IMR-90 (cell line): ENCODE data around the gene PABPN1. TPM values are rescaled to one million over a fixed set of nuclear protein-coding genes. Genes with fewer than 3 reads are reported as not detected.

Experiments used
- ATAC-seq: fragments of 200-7000 bp; cut with Tn5 transposase; 2 replicates; pipeline ENCODE4 v1.9.1; 2020; ENCODE audit warnings: low read depth, mild to moderate bottlenecking, moderate library complexity
- BruUV-seq: library from RNA; stranded (reverse); fragments of 400-500 nt; replicated peaks from 2 replicates; lab custom pipeline; 2021; lab: Mats Ljungman, UMichigan
- CTCF ChIA-PET: fragments of 300-600 bp; formaldehyde crosslinking; extraction: SDS; loops from one replicate; lab custom pipeline; 2021; ENCODE audit warnings: antibody characterized with exemption; lab: Yijun Ruan, JAX
- POLR2A ChIA-PET: fragments of 300-600 bp; sonication (Branson Sonifier 250); formaldehyde crosslinking; loops from one replicate; lab custom pipeline; 2022; ENCODE audit warnings: antibody characterized with exemption; ENCODE audit not compliant: unreplicated experiment; lab: Charles Lee
- DNase-seq: peaks from one replicate; pipeline ENCODE4 v3.0.0; 2013
- H2AFZ ChIP-seq: replicated peaks from 2 replicates; pipeline ENCODE3; 2013; ENCODE audit warnings: low read length, mild to moderate bottlenecking; ENCODE audit not compliant: poor library complexity
- H2AK5ac ChIP-seq: 2 replicates; pipeline ENCODE4 v1.6.1; 2013; ENCODE audit warnings: low read depth, low read length, inconsistent platforms
- H2AK9ac ChIP-seq: replicated peaks from 2 replicates; pipeline ENCODE3; 2013; ENCODE audit warnings: mild to moderate bottlenecking, low read depth, low read length, moderate library complexity; ENCODE audit not compliant: poor library complexity
- H2BK120ac ChIP-seq: 2 replicates; pipeline ENCODE4 v1.6.1; 2013; ENCODE audit warnings: low read depth, low read length, inconsistent platforms
- H2BK15ac ChIP-seq: 3 replicates; pipeline ENCODE4 v1.6.1; 2013; ENCODE audit warnings: low read depth, low read length, inconsistent platforms
- H2BK20ac ChIP-seq: 2 replicates; pipeline ENCODE4 v1.6.1; 2013; ENCODE audit warnings: low read depth, mild to moderate bottlenecking, inconsistent platforms, low read length, moderate library complexity
- H2BK5ac ChIP-seq: 2 replicates; pipeline ENCODE4 v1.6.1; 2013; ENCODE audit warnings: mild to moderate bottlenecking, low read depth, low read length, inconsistent platforms; ENCODE audit not compliant: poor library complexity, severe bottlenecking
- H3K14ac ChIP-seq: replicated peaks from 2 replicates; pipeline ENCODE4 v1.6.1; 2013; ENCODE audit warnings: low read depth, low read length, inconsistent platforms
- H3K18ac ChIP-seq: 2 replicates; pipeline ENCODE4 v1.6.1; 2013; ENCODE audit warnings: low read depth, low read length, control low read depth
- H3K23ac ChIP-seq: 2 replicates; pipeline ENCODE4 v1.6.1; 2013; ENCODE audit warnings: low read depth, low read length, inconsistent platforms
- H3K27ac ChIP-seq: 2 replicates; pipeline ENCODE4 v1.5.1; 2013; ENCODE audit warnings: mild to moderate bottlenecking, control low read depth, low read length; ENCODE audit not compliant: insufficient read depth
- H3K27me3 ChIP-seq: 2 replicates; pipeline ENCODE4 v1.6.1; 2013; ENCODE audit warnings: low read length; ENCODE audit not compliant: control insufficient read depth, insufficient read depth
- H3K36me3 ChIP-seq: 2 replicates; pipeline ENCODE4 v1.6.1; 2013; ENCODE audit warnings: low read length, mixed read lengths; ENCODE audit not compliant: control insufficient read depth, insufficient read depth
- H3K4ac ChIP-seq: 2 replicates; pipeline ENCODE4 v1.6.1; 2013; ENCODE audit warnings: low read depth, low read length, inconsistent platforms
- H3K4me1 ChIP-seq: 2 replicates; pipeline ENCODE4 v1.6.1; 2013; ENCODE audit warnings: low read length, mixed read lengths; ENCODE audit not compliant: control insufficient read depth, insufficient read depth
- H3K4me2 ChIP-seq: 2 replicates; pipeline ENCODE4 v1.6.1; 2013; ENCODE audit warnings: low read depth, mild to moderate bottlenecking, control low read depth, low read length, moderate library complexity
- H3K4me3 ChIP-seq: 2 replicates; pipeline ENCODE4 v1.5.1; 2013; ENCODE audit warnings: low read depth, mild to moderate bottlenecking, control low read depth, low read length, moderate library complexity; ENCODE audit not compliant: insufficient read depth
- H3K56ac ChIP-seq: 2 replicates; pipeline ENCODE4 v1.6.1; 2013; ENCODE audit warnings: low read length, inconsistent platforms; ENCODE audit not compliant: insufficient read depth; ENCODE audit errors: extremely low read depth
- H3K79me1 ChIP-seq, 2 experiments: 2 replicates each; pipeline ENCODE4 v1.6.1; 2013; ENCODE audit warnings: low read length in 2 of 2, inconsistent platforms in 1 of 2, low read depth in 1 of 2
- H3K9ac ChIP-seq: 2 replicates; pipeline ENCODE4 v1.6.1; 2013; ENCODE audit warnings: low read depth, low read length, control low read depth
- H3K9me1 ChIP-seq: 2 replicates; pipeline ENCODE4 v1.6.1; 2013; ENCODE audit warnings: low read length, inconsistent platforms; ENCODE audit not compliant: insufficient read depth
- H3K9me3 ChIP-seq: 2 replicates; pipeline ENCODE4 v1.6.1; 2013; ENCODE audit warnings: low read length; ENCODE audit not compliant: control insufficient read depth, insufficient read depth
- H4K20me1 ChIP-seq: 2 replicates; pipeline ENCODE4 v1.6.1; 2013; ENCODE audit warnings: low read length, inconsistent platforms; ENCODE audit not compliant: insufficient read depth
- H4K5ac ChIP-seq: 2 replicates; pipeline ENCODE4 v1.6.1; 2013; ENCODE audit warnings: mild to moderate bottlenecking, low read depth, low read length, control low read depth
- H4K8ac ChIP-seq, 2 experiments: 2 replicates each; pipeline ENCODE4 v1.6.1; 2013; ENCODE audit warnings: low read depth in 2 of 2, low read length in 2 of 2, control low read depth in 1 of 2, inconsistent platforms in 1 of 2
- H4K91ac ChIP-seq: 2 replicates; pipeline ENCODE4 v1.6.1; 2013; ENCODE audit warnings: low read depth, low read length, inconsistent platforms; ENCODE audit not compliant: insufficient read depth
- POLR2A ChIP-seq: IDR thresholded peaks from 2 replicates; pipeline ENCODE4 v1.6.1; 2012; ENCODE audit warnings: mild to moderate bottlenecking, low read depth, low read length
- SMC3 ChIP-seq: fragments of 150-350 bp; IDR thresholded peaks from 2 replicates; pipeline ENCODE4 v1.6.1; 2016; ENCODE audit warnings: low read depth, mild to moderate bottlenecking, antibody characterized with exemption, low read length, moderate library complexity
- WGBS, 2 experiments: methylation state at CpG; one replicate each; pipeline versions ENCODE4 v1.1.5 to v1.1.7; 2013; ENCODE audit warnings: missing lambda C conversion rate in 2 of 2; ENCODE audit not compliant: insufficient read length in 1 of 2; ENCODE audit errors: extremely low coverage in 2 of 2; 5-methylcytosine and 5-hydroxymethylcytosine counted together
- dilution Hi-C: fragments of 300-500 bp; cut with HindIII; formaldehyde crosslinking; loops from one replicate; pipeline ENCODE4 v1.14.3; 2018; ENCODE audit warnings: low sequenced_read_pairs; ENCODE audit not compliant: unreplicated experiment
- in situ Hi-C: fragments of 300-500 bp; cut with MboI; formaldehyde crosslinking; loops from 3 replicates; pipeline ENCODE4 v1.14.3; 2019; ENCODE audit warnings: low sequenced_read_pairs, inconsistent platforms, mixed read lengths
- intact Hi-C: fragments of 100-400 bp; cut with micrococcal nuclease; formaldehyde crosslinking; loops from 2 replicates; pipeline ENCODE4 v1.10.0; 2022
- polyA plus RNA-seq, 3 experiments: library from polyadenylated mRNA; depleted of rRNA; stranded (reverse); fragments of >200 nt; gene quantifications; 2 replicates each; pipeline ENCODE4 v1.2.3, GENCODE V29; 2012; ENCODE audit warnings: low replicate concordance in 1 of 3
- total RNA-seq: library from RNA; depleted of rRNA; stranded (reverse); fragments of >200 nt; gene quantifications from 2 replicates; pipeline ENCODE4 v1.2.3, GENCODE V29; 2012
- TF ChIP-seq, protein P1 (sequence below): fragments of 150-350 bp; IDR thresholded peaks from 2 replicates; pipeline ENCODE4 v1.6.1; 2017; ENCODE audit warnings: mild to moderate bottlenecking, antibody characterized with exemption, low read length, low read depth

PABPN1 gene
- total and polyA plus RNA-seq, 2 of the 4 experiments (the other 2 are of a cell fraction) = 104 to 211 TPM

DNA sequence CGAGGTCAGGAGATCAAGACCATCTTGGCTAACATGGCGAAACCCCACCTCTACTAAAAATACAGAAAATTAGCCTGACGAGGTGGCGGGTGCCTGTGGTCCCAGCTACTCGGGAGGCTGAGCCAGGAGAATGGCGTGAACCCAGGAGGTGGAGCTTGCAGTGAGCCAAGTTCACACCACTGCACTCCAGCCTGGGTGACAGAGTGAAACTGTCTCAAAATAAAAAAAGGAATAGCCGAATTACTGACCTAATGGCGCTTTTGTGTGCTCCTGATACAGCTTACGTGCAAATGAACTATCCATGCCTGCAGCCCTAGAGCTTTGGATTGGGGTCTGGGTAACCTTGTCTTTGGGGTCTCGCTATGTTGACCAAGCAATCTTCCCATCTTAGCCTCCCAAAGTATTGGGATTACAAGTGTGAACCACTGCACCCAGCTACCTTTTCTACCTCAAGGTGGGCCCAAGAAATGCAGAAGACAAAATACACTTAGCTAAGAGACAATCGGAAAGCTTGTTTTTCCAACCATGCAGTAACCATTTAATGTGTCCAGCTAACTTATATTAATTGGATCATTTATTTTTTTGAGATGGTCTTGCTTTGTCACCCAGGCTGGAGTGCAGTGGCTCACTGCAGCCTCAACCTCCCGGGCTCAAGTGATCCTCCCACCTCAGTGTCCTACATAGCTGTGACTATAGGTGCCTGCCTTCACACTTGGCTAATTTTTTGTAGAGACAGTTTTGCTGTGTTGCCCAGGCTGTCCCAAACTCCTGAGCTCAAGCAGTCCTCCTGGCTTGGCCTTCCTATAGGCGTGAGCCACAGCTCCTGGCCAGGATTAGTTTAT is 5.5 kb downstream of the PABPN1 start:
- no peak overlapping the region for H3K23ac ChIP-seq
- H4K8ac ChIP-seq = no peak overlapping the region
- no peak overlapping the region for H4K91ac ChIP-seq
- H2BK15ac ChIP-seq = no peak overlapping the region
- H2BK20ac ChIP-seq = no peak overlapping the region
- WGBS, 2 experiments = 67% methylated on average over 3 of the region's 13 CpGs; no CpG with 5 or more reads in 1 of the 2 experiments
- BruUV-seq = no TSS peak
- no peak overlapping the region for H2BK5ac ChIP-seq
- H2AFZ ChIP-seq = no peak overlapping the region
- H4K5ac ChIP-seq = no peak overlapping the region
- no peak overlapping the region for H2BK120ac ChIP-seq
- TF ChIP-seq SMC3 (no peak), POLR2A (peak; percentile 26; the same call in 1 of the 2 replicates)
- TF ChIP-seq, protein P1, sequence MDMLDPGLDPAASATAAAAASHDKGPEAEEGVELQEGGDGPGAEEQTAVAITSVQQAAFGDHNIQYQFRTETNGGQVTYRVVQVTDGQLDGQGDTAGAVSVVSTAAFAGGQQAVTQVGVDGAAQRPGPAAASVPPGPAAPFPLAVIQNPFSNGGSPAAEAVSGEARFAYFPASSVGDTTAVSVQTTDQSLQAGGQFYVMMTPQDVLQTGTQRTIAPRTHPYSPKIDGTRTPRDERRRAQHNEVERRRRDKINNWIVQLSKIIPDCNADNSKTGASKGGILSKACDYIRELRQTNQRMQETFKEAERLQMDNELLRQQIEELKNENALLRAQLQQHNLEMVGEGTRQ = no peak
- H3K18ac ChIP-seq = no peak overlapping the region
- CTCF ChIA-PET = interaction anchor here (0.6 to 2.4 kb wide), 2 partner anchors 53 to 85 kb away, joined by 3 to 12 read pairs; no protein-coding TSS in a partner anchor
- H3K4me2 ChIP-seq = no peak overlapping the region
- no peaks in the 10 kb centered on the region; the same call in 1 of the 2 replicates for H3K27me3 ChIP-seq
- dilution Hi-C loops = no loop called here
- POLR2A ChIA-PET = interaction anchor here (0.6 to 1.5 kb wide), 3 partner anchors 20 to 107 kb away, joined by 3 to 5 read pairs (median 4); no protein-coding TSS in a partner anchor
- H3K79me1 ChIP-seq = peaks cover 18 to 30% of the 10 kb centered on the region in 2 experiments
- H3K9me1 ChIP-seq = no peaks in the 10 kb centered on the region
- no peak for DNase-seq
- H3K9me3 ChIP-seq = no peaks in the 10 kb centered on the region
- no peak overlapping the region for H3K56ac ChIP-seq
- H2AK9ac ChIP-seq = no peak overlapping the region
- peaks cover 2% of the 10 kb centered on the region; the same call in 1 of the 2 replicates for H3K4me1 ChIP-seq
- in situ Hi-C loops = loop anchor here (10.0 kb wide), 2 partner anchors 48 to 228 kb away; partner anchors contain the start of genes CMTM5, IL25, THTPA and ZFHX2
- no peak overlapping the region for H3K4ac ChIP-seq
- H3K14ac ChIP-seq = no peak overlapping the region
- H3K36me3 ChIP-seq = peaks cover 19% of the 10 kb centered on the region
- H3K27ac ChIP-seq = no peak overlapping the region
- ATAC-seq = no peak
- H3K4me3 ChIP-seq = no peak overlapping the region
- no peak overlapping the region for H2AK5ac ChIP-seq
- intact Hi-C loops = no loop called here
- H3K9ac ChIP-seq = no peak overlapping the region
- H4K20me1 ChIP-seq = peaks cover 16% of the 10 kb centered on the region; the same call in 1 of the 2 replicates
